ENCODE data around the gene RAD9A. TPM values are rescaled to one million over a fixed set of nuclear protein-coding genes. Genes with fewer than 3 reads are reported as not detected.

RAD9A gene
- total RNA-seq, 1 donor: 7.6 TPM

DNA sequence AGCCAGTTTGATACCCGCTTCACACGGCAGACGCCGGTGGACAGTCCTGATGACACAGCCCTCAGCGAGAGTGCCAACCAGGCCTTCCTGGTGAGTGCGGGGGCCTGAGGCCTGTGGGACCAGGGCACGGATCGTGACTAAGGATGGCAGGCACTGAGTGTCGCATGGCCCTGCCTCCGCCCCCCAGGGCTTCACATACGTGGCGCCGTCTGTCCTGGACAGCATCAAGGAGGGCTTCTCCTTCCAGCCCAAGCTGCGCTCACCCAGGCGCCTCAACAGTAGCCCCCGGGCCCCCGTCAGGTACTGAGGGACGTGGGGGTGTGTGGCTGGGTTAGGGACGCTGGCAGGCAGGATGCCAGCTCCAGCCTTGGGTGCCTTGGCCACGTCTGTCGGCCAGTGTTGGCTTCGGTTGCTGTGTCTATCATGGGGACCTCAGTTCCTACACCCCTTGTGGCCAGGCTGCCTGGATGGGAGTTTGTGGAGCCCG is 42.7 kb downstream of the RAD9A start:
- Histone ChIP-seq H3K4me3 (ENCODE audit: insufficient read depth, low read length) (no peak overlapping the region), H3K4me2 (ENCODE audit: insufficient read depth, low read length) (no peak overlapping the region), H4K20me1 (ENCODE audit: insufficient read depth, low read length) (no peaks in the 10 kb centered on the region), H3K9me3 (ENCODE audit: low read depth, low read length) (no peaks in the 10 kb centered on the region), H3K4me1 (ENCODE audit: insufficient read depth, low read length) (peaks cover 2% of the 10 kb centered on the region), H3K79me2 (ENCODE audit: insufficient read depth, low read length) (peaks cover 14% of the 10 kb centered on the region), H3K27me3 (ENCODE audit: insufficient read depth, low read length) (no peaks in the 10 kb centered on the region), H3K27ac (ENCODE audit: low read depth, low read length) (no peak overlapping the region), H3K36me3 (ENCODE audit: insufficient read depth, low read length) (peaks cover 38% of the 10 kb centered on the region), H2AFZ (ENCODE audit: low read length) (no peak overlapping the region)
- no peak for DNase-seq (ENCODE audit: insufficient read length, low spot score, missing footprints)
- TF ChIP-seq, protein P1, sequence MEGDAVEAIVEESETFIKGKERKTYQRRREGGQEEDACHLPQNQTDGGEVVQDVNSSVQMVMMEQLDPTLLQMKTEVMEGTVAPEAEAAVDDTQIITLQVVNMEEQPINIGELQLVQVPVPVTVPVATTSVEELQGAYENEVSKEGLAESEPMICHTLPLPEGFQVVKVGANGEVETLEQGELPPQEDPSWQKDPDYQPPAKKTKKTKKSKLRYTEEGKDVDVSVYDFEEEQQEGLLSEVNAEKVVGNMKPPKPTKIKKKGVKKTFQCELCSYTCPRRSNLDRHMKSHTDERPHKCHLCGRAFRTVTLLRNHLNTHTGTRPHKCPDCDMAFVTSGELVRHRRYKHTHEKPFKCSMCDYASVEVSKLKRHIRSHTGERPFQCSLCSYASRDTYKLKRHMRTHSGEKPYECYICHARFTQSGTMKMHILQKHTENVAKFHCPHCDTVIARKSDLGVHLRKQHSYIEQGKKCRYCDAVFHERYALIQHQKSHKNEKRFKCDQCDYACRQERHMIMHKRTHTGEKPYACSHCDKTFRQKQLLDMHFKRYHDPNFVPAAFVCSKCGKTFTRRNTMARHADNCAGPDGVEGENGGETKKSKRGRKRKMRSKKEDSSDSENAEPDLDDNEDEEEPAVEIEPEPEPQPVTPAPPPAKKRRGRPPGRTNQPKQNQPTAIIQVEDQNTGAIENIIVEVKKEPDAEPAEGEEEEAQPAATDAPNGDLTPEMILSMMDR (IDR thresholded peaks at IDR 0.05; ENCODE audit: extremely low read depth, low read depth, low read length): no peak

DNA sequence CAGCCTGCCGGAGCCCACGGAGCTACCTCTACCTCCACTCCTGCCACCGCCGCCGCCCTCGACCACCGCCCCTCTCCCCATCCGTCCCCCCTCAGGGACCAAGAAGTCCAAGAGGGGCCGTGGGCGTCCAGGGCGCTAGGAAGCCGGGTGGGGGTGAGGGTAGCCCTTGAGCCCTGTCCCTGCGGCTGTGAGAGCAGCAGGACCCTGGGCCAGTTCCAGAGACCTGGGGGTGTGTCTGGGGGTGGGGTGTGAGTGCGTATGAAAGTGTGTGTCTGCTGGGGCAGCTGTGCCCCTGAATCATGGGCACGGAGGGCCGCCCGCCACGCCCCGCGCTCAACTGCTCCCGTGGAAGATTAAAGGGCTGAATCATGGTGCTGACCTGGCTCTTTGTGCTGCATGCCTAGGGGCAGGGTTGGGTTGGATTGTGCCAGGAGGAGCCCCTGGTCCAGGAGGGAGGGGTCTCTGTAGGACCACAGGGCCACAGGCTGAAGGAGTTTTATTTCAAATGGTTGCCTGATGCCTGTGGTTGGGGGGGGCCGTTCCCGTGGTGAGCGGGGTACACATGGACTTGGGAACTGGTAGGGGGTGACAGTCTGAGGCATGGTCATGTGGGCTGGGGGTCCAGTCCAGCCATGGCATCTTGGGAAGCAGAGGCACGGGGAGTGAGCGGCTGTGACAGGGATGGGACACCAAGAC is 43.4 kb downstream of the RAD9A start:
- H3K27ac ChIP-seq (ENCODE audit: low read depth, low read length): no peak overlapping the region
- DNase-seq (ENCODE audit: insufficient read length, low spot score, missing footprints): no peak
- H2AFZ ChIP-seq (ENCODE audit: low read length): no peak overlapping the region

DNA sequence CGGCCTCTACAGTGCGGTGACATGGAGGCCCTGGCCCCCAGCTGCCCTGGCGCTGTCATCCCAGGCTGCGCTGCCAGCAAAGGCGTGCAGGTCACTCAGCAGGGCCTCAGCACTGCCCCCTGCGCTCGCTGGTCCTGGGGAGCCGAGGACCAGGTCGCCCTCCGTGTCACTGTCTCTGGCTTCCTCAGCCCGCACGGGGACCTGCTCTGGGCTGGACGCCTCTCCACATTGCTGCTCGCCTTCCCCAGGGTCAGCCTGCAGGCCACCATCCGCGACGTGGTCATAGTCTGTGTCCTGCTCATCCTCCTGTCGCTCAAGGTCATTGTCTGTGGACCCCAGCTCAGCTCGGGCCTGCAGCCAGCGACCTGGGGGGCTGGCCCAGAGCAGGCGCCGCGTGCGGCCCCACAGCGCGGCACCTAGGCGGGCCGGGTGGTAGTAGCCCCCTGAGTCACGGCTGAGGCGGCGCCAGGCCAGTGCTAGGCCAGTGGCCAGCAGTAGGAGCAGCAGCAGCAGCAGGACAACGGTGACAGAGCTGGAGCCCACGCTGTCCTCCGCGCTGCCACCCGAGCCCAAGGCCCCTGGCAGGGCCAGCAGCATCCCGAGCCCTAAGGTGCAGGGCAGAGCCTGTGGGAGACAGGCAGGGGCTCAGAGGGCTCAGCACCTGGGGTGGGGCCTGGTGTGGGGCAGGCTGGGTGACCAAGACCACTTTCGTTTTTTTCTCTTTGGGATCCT is 44.1 kb downstream of the RAD9A start:
- Histone ChIP-seq H3K4me3 (ENCODE audit: insufficient read depth, low read length) (no peak overlapping the region), H3K36me3 (ENCODE audit: insufficient read depth, low read length) (peaks cover 32% of the 10 kb centered on the region), H3K4me1 (ENCODE audit: insufficient read depth, low read length) (no peaks in the 10 kb centered on the region), H3K4me2 (ENCODE audit: insufficient read depth, low read length) (no peak overlapping the region), H4K20me1 (ENCODE audit: insufficient read depth, low read length) (peaks cover 4% of the 10 kb centered on the region), H3K27me3 (ENCODE audit: insufficient read depth, low read length) (no peaks in the 10 kb centered on the region), H2AFZ (ENCODE audit: low read length) (no peak overlapping the region), H3K9me3 (ENCODE audit: low read depth, low read length) (no peaks in the 10 kb centered on the region), H3K79me2 (ENCODE audit: insufficient read depth, low read length) (peaks cover 2% of the 10 kb centered on the region), H3K27ac (ENCODE audit: low read depth, low read length) (no peak overlapping the region)
- TF ChIP-seq, protein P1 (IDR thresholded peaks at IDR 0.05; ENCODE audit: extremely low read depth, low read depth, low read length): no peak
- DNase-seq (ENCODE audit: insufficient read length, low spot score, missing footprints): no peak

More for the DNA sequence above, 43.4 kb downstream of the RAD9A start:
- H3K36me3 ChIP-seq (ENCODE audit: insufficient read depth, low read length): peaks cover 34% of the 10 kb centered on the region
- no peak overlapping the region for H3K4me3 ChIP-seq (ENCODE audit: insufficient read depth, low read length)
- peaks cover 2% of the 10 kb centered on the region for H4K20me1 ChIP-seq (ENCODE audit: insufficient read depth, low read length)
- peaks cover 7% of the 10 kb centered on the region for H3K79me2 ChIP-seq (ENCODE audit: insufficient read depth, low read length)
- TF ChIP-seq, protein P1 (IDR thresholded peaks at IDR 0.05; ENCODE audit: extremely low read depth, low read depth, low read length): no peak
- H3K9me3 ChIP-seq (ENCODE audit: low read depth, low read length): no peaks in the 10 kb centered on the region
- H3K27me3 ChIP-seq (ENCODE audit: insufficient read depth, low read length): no peaks in the 10 kb centered on the region
- H3K4me1 ChIP-seq (ENCODE audit: insufficient read depth, low read length): no peaks in the 10 kb centered on the region
- H3K4me2 ChIP-seq (ENCODE audit: insufficient read depth, low read length): no peak overlapping the region

DNA sequence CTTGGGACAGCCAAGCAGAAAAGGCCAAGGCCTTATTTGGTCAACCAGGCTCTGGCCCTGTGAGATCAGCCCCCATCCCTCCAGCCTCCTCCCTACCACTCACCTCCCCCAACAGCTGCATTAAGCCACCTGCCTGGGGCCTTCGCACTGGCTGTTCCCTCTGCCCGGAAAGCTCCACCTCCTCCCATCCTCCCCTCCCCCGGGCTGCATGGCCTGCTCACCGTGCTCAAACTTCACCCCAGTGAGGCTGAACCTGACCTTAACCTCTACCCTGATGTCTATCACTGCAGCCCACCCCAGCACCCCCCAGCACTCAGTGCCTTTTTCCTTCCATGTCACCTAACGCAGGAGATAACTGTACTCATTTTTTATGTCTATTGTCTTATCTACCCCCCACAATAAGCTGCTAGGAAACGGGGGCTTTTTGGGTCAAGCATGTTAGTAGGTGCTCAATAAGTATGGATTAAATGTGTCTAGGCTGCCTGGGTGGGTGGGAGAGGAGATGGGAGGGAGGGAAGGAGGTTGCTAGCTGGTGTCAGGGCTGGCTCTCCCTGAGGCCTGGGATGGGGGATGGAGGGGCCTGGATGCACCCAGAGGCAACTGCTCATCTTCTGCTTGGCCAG is 44.8 kb downstream of the RAD9A start:
- Histone ChIP-seq H3K9me3 (ENCODE audit: low read depth, low read length) (no peaks in the 10 kb centered on the region), H2AFZ (ENCODE audit: low read length) (no peak overlapping the region), H3K4me2 (ENCODE audit: insufficient read depth, low read length) (no peak overlapping the region), H3K27ac (ENCODE audit: low read depth, low read length) (no peak overlapping the region), H3K27me3 (ENCODE audit: insufficient read depth, low read length) (no peaks in the 10 kb centered on the region), H3K4me1 (ENCODE audit: insufficient read depth, low read length) (no peaks in the 10 kb centered on the region), H3K79me2 (ENCODE audit: insufficient read depth, low read length) (peaks cover 5% of the 10 kb centered on the region), H4K20me1 (ENCODE audit: insufficient read depth, low read length) (peaks cover 4% of the 10 kb centered on the region), H3K4me3 (ENCODE audit: insufficient read depth, low read length) (no peak overlapping the region), H3K36me3 (ENCODE audit: insufficient read depth, low read length) (peaks cover 31% of the 10 kb centered on the region)
- DNase-seq (ENCODE audit: insufficient read length, low spot score, missing footprints): peak; percentile 89
- TF ChIP-seq, protein P1 (IDR thresholded peaks at IDR 0.05; ENCODE audit: extremely low read depth, low read depth, low read length): no peak
